HepG2 (cell line): Measurements from ENCODE around the gene TRANK1. TPM values are rescaled to one million over a fixed set of nuclear protein-coding genes. Genes with fewer than 3 reads are reported as not detected.

ENCODE experiments used
- ATAD3A ChIP-seq: sonication (generic); formaldehyde crosslinking; IDR thresholded peaks from 2 replicates; pipeline ENCODE4 v1.4.0; 2020; ENCODE audit warnings: missing genetic modification reagents
- HIVEP1 ChIP-seq: sonication (generic); formaldehyde crosslinking; IDR thresholded peaks from 2 replicates; pipeline ENCODE4 v1.4.0; 2020; ENCODE audit warnings: mild to moderate bottlenecking, missing genetic modification reagents
- KDM3A ChIP-seq: IDR thresholded peaks from 2 replicates; pipeline ENCODE4 v1.6.1; 2018; ENCODE audit warnings: low read depth, missing compliant biosample characterization
- KMT2B ChIP-seq: IDR thresholded peaks from 2 replicates; pipeline ENCODE4 v1.6.1; 2016; ENCODE audit warnings: missing genetic modification reagents, missing compliant biosample characterization
- MIER2 ChIP-seq: IDR thresholded peaks from 2 replicates; pipeline ENCODE4 v1.6.1; 2016; ENCODE audit warnings: missing biosample characterization, missing genetic modification reagents
- NCOA1 ChIP-seq: sonication (generic); formaldehyde crosslinking; IDR thresholded peaks from 2 replicates; pipeline ENCODE4 v1.9.0; 2021; ENCODE audit warnings: missing genetic modification reagents
- NFKB2 ChIP-seq: sonication (generic); formaldehyde crosslinking; IDR thresholded peaks from 2 replicates; pipeline ENCODE4 v1.4.0; 2020; ENCODE audit warnings: missing genetic modification reagents, borderline replicate concordance
- NR1H2 ChIP-seq: sonication (generic); formaldehyde crosslinking; IDR thresholded peaks from 2 replicates; pipeline ENCODE4 v1.8.1; 2022; ENCODE audit warnings: low read depth, missing genetic modification reagents, borderline replicate concordance
- POGZ ChIP-seq: sonication (generic); formaldehyde crosslinking; IDR thresholded peaks from 2 replicates; pipeline ENCODE4 v1.4.0; 2020; ENCODE audit warnings: mild to moderate bottlenecking, missing genetic modification reagents
- SALL1 ChIP-seq: sonication (generic); formaldehyde crosslinking; IDR thresholded peaks from 2 replicates; pipeline ENCODE4 v1.8.0; 2022; ENCODE audit warnings: mild to moderate bottlenecking, missing genetic modification reagents
- SP2 ChIP-seq: sonication (generic); formaldehyde crosslinking; IDR thresholded peaks from 2 replicates; pipeline ENCODE4 v1.5.1; 2020; ENCODE audit warnings: mild to moderate bottlenecking, missing genetic modification reagents
- ZNF138 ChIP-seq: sonication (generic); formaldehyde crosslinking; IDR thresholded peaks from 2 replicates; pipeline ENCODE4 v1.5.0; 2020; ENCODE audit warnings: mild to moderate bottlenecking, low read depth, missing genetic modification reagents
- ZNF232 ChIP-seq: sonication (generic); formaldehyde crosslinking; IDR thresholded peaks from 2 replicates; pipeline ENCODE4 v1.4.0; 2020; ENCODE audit warnings: missing genetic modification reagents, borderline replicate concordance
- ZNF333 ChIP-seq: sonication (generic); formaldehyde crosslinking; IDR thresholded peaks from 2 replicates; pipeline ENCODE4 v1.4.0; 2020; ENCODE audit warnings: mild to moderate bottlenecking, missing genetic modification reagents, borderline replicate concordance
- ZNF335 ChIP-seq: sonication (generic); formaldehyde crosslinking; IDR thresholded peaks from 2 replicates; pipeline ENCODE4 v1.4.0; 2020; ENCODE audit warnings: missing genetic modification reagents
- ZNF605 ChIP-seq: sonication (generic); formaldehyde crosslinking; IDR thresholded peaks from 2 replicates; pipeline ENCODE4 v1.8.0; 2022; ENCODE audit warnings: mild to moderate bottlenecking, missing genetic modification reagents
- ZNF674 ChIP-seq: sonication (generic); formaldehyde crosslinking; IDR thresholded peaks from 2 replicates; pipeline ENCODE4 v1.5.0; 2020; ENCODE audit warnings: low read depth, mild to moderate bottlenecking, missing genetic modification reagents
- polyA plus RNA-seq, 8 experiments: library from polyadenylated mRNA; depleted of rRNA in 3 of 8; stranded (reverse) in 7 of 8; unstranded in 1 of 8; fragments of >200 nt; fragmentation: Illumina TruSeq in 4 of 8; extraction: Trizol in 4 of 8; gene quantifications; 2 replicates each; pipeline versions ENCODE4 v1.2.1 to v1.2.3, GENCODE V29; 2011 to 2016; ENCODE audit warnings: low read depth in 4 of 8, missing spikeins in 1 of 8, mixed read lengths in 1 of 8; ENCODE audit not compliant: insufficient read depth in 1 of 8
- total RNA-seq, 5 experiments: library from RNA; depleted of rRNA; stranded (reverse); fragments of >200 nt; fragmentation: Illumina TruSeq; extraction: Trizol; gene quantifications; 2 replicates each; pipeline ENCODE4 v1.2.3, GENCODE V29; 2016; ENCODE audit warnings: low read depth in 1 of 5
- TF ChIP-seq, protein P1 (sequence below): IDR thresholded peaks from 2 replicates; pipeline ENCODE4 v1.4.0; 2020; ENCODE audit warnings: mild to moderate bottlenecking, missing genetic modification reagents
- TF ChIP-seq, protein P2 (sequence below): sonication (generic); formaldehyde crosslinking; IDR thresholded peaks from 2 replicates; pipeline ENCODE4 v1.4.0; 2020; ENCODE audit warnings: mild to moderate bottlenecking, missing genetic modification reagents, borderline replicate concordance
- TF ChIP-seq, protein P3 (sequence below): sonication (generic); formaldehyde crosslinking; IDR thresholded peaks from 2 replicates; pipeline ENCODE4 v1.5.1; 2020; ENCODE audit warnings: missing genetic modification reagents, mild to moderate bottlenecking, borderline replicate concordance
- TF ChIP-seq, protein P4 (sequence below): sonication (generic); formaldehyde crosslinking; IDR thresholded peaks from 2 replicates; pipeline ENCODE4 v1.4.0; 2020; ENCODE audit warnings: missing genetic modification reagents, mild to moderate bottlenecking, borderline replicate concordance

TRANK1 gene
- total and polyA plus RNA-seq, 2 of the 13 experiments (the other 11 are each of a cell fraction or from before 2014, with no cell fraction given) = 0.13 to 0.32 TPM

DNA sequence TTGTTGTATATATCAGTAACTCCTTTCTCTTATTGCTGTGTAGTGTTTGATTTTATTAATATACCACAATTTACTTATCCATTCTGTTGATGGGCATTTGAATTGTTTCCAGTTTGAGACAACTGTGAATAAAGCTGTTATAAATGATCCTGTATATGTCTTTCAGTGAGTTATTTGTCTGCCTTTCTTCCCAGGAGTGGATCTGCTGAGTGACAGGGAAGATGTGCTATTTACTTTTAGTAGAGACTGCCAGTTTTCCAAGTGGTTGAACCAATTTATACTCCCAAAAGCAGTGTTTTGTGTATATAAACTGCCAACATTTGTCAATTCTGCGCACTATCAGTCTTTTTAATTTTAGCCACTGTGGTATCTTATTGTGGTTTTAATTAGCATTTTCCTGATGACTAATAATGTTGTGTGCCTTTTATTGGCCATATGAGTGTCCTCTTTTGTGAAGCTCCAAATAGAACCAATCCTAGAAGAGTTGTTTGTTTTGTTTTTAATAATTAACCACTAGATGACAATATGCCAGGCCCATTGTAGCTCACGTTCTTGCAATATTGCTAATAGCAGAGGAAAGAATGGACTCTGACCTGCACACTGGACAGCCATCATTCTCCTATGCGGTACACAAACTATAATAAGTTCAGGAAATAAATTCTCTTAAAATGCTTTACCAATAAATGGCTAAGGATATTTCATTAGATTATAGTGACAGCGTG is 25.3 kb downstream of the TRANK1 start (continued):
- TF ChIP-seq ZNF232 (CRISPR knock-in tag) (no peak), SALL1 (peak; percentile 44; the same call in 1 of the 2 replicates), NFKB2 (no peak), ZNF674 (CRISPR knock-in tag) (no peak), POGZ (CRISPR knock-in tag) (peak; percentile 75), MIER2 (CRISPR knock-in tag) (no peak), KMT2B (CRISPR knock-in tag) (no peak), KDM3A (CRISPR knock-in tag) (no peak), ZNF605 (CRISPR knock-in tag) (no peak), SP2 (CRISPR knock-in tag) (no peak), NR1H2 (CRISPR knock-in tag) (no peak), HIVEP1 (no peak), ZNF335 (no peak), ZNF138 (CRISPR knock-in tag) (no peak), NCOA1 (CRISPR knock-in tag) (no peak), ZNF333 (CRISPR knock-in tag) (no peak), ATAD3A (no peak)
- TF ChIP-seq, protein P1, sequence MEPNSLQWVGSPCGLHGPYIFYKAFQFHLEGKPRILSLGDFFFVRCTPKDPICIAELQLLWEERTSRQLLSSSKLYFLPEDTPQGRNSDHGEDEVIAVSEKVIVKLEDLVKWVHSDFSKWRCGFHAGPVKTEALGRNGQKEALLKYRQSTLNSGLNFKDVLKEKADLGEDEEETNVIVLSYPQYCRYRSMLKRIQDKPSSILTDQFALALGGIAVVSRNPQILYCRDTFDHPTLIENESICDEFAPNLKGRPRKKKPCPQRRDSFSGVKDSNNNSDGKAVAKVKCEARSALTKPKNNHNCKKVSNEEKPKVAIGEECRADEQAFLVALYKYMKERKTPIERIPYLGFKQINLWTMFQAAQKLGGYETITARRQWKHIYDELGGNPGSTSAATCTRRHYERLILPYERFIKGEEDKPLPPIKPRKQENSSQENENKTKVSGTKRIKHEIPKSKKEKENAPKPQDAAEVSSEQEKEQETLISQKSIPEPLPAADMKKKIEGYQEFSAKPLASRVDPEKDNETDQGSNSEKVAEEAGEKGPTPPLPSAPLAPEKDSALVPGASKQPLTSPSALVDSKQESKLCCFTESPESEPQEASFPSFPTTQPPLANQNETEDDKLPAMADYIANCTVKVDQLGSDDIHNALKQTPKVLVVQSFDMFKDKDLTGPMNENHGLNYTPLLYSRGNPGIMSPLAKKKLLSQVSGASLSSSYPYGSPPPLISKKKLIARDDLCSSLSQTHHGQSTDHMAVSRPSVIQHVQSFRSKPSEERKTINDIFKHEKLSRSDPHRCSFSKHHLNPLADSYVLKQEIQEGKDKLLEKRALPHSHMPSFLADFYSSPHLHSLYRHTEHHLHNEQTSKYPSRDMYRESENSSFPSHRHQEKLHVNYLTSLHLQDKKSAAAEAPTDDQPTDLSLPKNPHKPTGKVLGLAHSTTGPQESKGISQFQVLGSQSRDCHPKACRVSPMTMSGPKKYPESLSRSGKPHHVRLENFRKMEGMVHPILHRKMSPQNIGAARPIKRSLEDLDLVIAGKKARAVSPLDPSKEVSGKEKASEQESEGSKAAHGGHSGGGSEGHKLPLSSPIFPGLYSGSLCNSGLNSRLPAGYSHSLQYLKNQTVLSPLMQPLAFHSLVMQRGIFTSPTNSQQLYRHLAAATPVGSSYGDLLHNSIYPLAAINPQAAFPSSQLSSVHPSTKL (CRISPR knock-in tag) = peak; percentile 87
- TF ChIP-seq, protein P2, sequence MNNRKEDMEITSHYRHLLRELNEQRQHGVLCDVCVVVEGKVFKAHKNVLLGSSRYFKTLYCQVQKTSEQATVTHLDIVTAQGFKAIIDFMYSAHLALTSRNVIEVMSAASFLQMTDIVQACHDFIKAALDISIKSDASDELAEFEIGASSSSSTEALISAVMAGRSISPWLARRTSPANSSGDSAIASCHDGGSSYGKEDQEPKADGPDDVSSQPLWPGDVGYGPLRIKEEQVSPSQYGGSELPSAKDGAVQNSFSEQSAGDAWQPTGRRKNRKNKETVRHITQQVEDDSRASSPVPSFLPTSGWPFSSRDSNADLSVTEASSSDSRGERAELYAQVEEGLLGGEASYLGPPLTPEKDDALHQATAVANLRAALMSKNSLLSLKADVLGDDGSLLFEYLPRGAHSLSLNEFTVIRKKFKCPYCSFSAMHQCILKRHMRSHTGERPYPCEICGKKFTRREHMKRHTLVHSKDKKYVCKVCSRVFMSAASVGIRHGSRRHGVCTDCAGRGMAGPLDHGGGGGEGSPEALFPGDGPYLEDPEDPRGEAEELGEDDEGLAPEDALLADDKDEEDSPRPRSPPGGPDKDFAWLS = no peak
- TF ChIP-seq, protein P3, sequence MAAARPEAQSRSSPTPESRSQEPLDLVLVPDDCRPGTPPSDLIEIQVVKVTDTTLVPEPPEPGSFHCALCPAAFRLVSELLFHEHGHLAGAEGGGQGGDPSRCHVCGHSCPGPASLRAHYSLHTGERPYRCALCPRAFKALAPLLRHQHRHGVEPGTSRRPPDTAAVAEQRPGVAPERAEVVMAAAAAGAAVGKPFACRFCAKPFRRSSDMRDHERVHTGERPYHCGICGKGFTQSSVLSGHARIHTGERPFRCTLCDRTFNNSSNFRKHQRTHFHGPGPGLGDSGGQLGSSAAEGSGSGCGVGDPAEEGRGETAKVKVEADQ = no peak
- TF ChIP-seq, protein P4, sequence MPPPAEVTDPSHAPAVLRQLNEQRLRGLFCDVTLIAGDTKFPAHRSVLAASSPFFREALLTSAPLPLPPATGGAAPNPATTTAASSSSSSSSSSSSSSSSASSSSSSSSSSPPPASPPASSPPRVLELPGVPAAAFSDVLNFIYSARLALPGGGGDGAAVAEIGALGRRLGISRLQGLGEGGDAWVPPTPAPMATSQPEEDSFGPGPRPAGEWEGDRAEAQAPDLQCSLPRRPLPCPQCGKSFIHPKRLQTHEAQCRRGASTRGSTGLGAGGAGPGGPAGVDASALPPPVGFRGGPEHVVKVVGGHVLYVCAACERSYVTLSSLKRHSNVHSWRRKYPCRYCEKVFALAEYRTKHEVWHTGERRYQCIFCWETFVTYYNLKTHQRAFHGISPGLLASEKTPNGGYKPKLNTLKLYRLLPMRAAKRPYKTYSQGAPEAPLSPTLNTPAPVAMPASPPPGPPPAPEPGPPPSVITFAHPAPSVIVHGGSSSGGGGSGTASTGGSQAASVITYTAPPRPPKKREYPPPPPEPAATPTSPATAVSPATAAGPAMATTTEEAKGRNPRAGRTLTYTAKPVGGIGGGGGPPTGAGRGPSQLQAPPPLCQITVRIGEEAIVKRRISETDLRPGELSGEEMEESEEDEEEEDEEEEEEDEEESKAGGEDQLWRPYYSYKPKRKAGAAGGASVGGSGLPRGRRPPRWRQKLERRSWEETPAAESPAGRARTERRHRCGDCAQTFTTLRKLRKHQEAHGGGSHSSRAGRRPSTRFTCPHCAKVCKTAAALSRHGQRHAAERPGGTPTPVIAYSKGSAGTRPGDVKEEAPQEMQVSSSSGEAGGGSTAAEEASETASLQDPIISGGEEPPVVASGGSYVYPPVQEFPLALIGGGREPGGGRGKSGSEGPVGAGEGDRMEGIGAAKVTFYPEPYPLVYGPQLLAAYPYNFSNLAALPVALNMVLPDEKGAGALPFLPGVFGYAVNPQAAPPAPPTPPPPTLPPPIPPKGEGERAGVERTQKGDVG (CRISPR knock-in tag) = no peak
